KG1 (cell line): Measurements from ENCODE around the gene VIPR1.

Source experiments
- DNase-seq: peaks from one replicate; lab custom pipeline; 2025; lab: John Stamatoyannopoulos, UW

Gene VIPR1

GRCh38 chr3:42510325-42510724, 7.9 kb downstream of the VIPR1 start:
- DNase-seq, result no peak

GRCh38 chr3:42511201-42511600, 8.8 kb downstream of the VIPR1 start:
- no peak for DNase-seq

- DNase-seq, result no peak
Measured at GRCh38 chr3:42511736-42512135, 9.3 kb downstream of the VIPR1 start.

GRCh38 chr3:42513121-42513520, 10.7 kb downstream of the VIPR1 start:
- DNase-seq, result no peak

GRCh38 chr3:42513521-42513920, 11.1 kb downstream of the VIPR1 start:
- DNase-seq, result no peak

GRCh38 chr3:42514876-42515275, 12.4 kb downstream of the VIPR1 start:
- no peak for DNase-seq

GRCh38 chr3:42515391-42515916, 13.0 kb downstream of the VIPR1 start:
- DNase-seq, result no peak

GRCh38 chr3:42515976-42516375, 13.5 kb downstream of the VIPR1 start:
- no peak for DNase-seq

- DNase-seq, result no peak
Measured at GRCh38 chr3:42516443-42516842, 14.0 kb downstream of the VIPR1 start.

GRCh38 chr3:42517117-42517516, 14.7 kb downstream of the VIPR1 start:
- DNase-seq, result no peak

- DNase-seq, result no peak
Measured at GRCh38 chr3:42518800-42519567, 16.5 kb downstream of the VIPR1 start.

GRCh38 chr3:42519568-42519962, 17.1 kb downstream of the VIPR1 start:
- DNase-seq, result no peak

- DNase-seq, result no peak
Measured at GRCh38 chr3:42520336-42520735, 17.9 kb downstream of the VIPR1 start.

- DNase-seq, result no peak
Measured at GRCh38 chr3:42520906-42521305, 18.5 kb downstream of the VIPR1 start.

GRCh38 chr3:42524751-42525150, 22.3 kb downstream of the VIPR1 start:
- no peak for DNase-seq

GRCh38 chr3:42525212-42525611, 22.8 kb downstream of the VIPR1 start:
- DNase-seq, result no peak

GRCh38 chr3:42525736-42526345, 23.4 kb downstream of the VIPR1 start:
- no peak for DNase-seq

- DNase-seq, result no peak
Measured at GRCh38 chr3:42526616-42527367, 24.3 kb downstream of the VIPR1 start.

- no peak for DNase-seq
Measured at GRCh38 chr3:42527368-42527917, 25.0 kb downstream of the VIPR1 start.

- DNase-seq, result peak; percentile 26
Measured at GRCh38 chr3:42529468-42529867, 27.0 kb downstream of the VIPR1 start.

GRCh38 chr3:42530073-42530472, 27.6 kb downstream of the VIPR1 start:
- DNase-seq, result no peak

- no peak for DNase-seq
Measured at GRCh38 chr3:42531470-42531869, 29.0 kb downstream of the VIPR1 start.

GRCh38 chr3:42532229-42532628, 29.8 kb downstream of the VIPR1 start:
- no peak for DNase-seq
